NOMO-1 treated with dmso at 0.1 percent for 144 hours (cell line): ENCODE results near the gene TTLL6.
A peak's percentile ranks its signal among the peaks of the same experiment; 100 is the strongest.

ENCODE experiments used
- DNase-seq: peaks from one replicate; lab custom pipeline; 2025; ENCODE audit not compliant: unreplicated experiment; lab: John Stamatoyannopoulos, UW

TTLL6 gene

GRCh38 chr17:48738803-48739526 lies 78.1 kb downstream of the TTLL6 start:
- DNase-seq: no peak

- DNase-seq: no peak
Measured at GRCh38 chr17:48738424-48738802, 78.6 kb downstream of the TTLL6 start.

DNA sequence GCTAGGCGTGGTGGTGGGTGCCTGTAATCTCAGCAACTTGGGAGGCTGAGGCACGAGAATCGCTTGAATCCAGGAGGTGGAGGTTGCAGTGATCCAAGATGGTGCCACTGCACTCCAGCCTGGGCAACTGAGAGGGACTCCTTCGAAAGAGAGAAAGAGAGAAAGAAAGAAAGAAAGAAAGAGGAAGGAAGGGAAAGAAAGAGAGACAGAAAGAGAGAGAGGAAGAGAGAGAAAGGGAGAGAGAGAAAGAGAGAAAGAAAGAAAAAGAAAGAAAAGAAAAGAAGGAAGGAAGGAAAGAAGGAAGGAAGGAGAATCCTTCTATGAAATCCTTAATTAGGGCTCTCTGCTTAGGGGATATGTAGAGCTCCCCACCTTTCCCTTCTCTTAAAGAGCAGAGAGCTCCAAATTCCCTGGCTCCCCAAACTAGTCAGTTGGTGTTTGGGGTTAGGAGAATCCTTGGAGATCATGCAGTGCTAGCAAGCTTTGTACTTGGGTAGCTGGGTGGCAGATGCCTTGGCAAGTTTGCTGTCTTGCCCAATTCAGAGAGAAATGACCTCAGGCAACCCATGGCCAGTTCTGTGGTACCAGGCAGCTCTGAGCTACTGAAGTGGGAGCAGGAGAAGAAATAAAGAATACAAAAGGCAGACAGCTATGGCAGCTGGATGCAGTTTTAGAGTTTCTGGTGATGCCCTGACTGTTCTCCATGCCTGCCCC lies 79.5 kb downstream of the TTLL6 start:
- no peak for DNase-seq

GRCh38 chr17:48735062-48735351 lies 82.0 kb downstream of the TTLL6 start:
- no peak for DNase-seq

GRCh38 chr17:48734333-48735061 lies 82.5 kb downstream of the TTLL6 start:
- DNase-seq: no peak

GRCh38 chr17:48733632-48734328 lies 83.2 kb downstream of the TTLL6 start:
- no peak for DNase-seq

DNA sequence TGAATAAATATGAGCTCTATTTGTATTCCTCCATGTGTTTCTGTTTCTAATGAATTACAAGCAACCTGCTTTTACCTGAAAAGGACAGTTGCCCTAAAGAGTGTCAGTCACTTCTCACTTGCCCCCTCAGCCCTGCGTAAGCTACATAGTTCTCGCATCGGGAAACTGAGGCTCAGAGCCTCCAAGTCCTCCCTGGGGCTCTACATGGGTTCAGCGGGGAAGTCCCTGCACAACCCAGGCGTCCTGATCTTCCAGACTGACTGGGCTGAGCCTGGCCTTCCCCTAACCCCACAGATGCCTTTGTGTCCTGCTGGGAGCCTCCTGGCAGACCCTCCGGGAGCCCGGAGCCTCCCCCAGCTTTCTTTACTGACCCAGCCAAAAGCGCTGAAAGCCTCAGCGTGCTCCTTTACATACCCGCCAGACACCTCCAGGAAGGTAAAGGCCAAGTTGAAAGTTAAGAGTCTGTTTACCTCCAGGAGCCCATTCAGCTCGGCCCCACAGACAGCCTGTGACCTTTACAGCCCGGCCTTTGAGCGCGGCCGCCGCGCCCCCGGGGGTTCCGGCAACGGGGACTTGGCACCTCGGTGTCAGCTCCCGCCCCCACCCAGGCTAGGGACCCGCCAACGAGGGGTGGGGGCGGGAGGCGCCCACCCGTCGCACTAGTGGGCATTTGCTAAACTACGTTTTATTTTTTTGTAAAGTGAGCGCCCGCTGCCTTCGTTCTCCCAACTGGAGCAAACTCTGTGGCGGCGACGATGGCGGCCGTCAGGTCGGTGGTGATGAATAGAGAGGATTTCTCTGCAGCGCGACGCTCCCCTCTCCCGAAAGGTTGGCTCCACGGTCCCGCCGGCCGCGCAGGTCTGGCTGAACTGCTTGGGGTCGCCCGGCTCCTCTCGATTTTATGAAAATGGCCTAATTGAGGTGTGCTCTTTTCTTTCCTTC lies 84.1 kb downstream of the TTLL6 start:
- DNase-seq: no peak

- no peak for DNase-seq
Measured at GRCh38 chr17:48731355-48731754, 85.7 kb downstream of the TTLL6 start.

DNA sequence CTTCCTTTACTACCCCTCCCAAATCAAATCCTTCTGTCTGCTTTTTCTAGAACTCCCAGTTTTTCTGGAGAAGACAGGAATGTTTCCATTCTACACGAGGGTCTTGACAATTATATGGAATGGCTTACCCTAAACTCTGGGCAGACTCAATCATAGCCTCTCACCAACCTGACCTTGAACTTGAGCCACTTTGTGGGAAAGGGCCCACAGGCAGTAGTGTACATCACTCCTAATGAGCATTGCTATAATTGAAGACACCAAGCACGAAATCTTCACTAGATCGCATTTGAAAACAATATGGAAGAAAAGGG lies 86.8 kb downstream of the TTLL6 start:
- no peak for DNase-seq

DNA sequence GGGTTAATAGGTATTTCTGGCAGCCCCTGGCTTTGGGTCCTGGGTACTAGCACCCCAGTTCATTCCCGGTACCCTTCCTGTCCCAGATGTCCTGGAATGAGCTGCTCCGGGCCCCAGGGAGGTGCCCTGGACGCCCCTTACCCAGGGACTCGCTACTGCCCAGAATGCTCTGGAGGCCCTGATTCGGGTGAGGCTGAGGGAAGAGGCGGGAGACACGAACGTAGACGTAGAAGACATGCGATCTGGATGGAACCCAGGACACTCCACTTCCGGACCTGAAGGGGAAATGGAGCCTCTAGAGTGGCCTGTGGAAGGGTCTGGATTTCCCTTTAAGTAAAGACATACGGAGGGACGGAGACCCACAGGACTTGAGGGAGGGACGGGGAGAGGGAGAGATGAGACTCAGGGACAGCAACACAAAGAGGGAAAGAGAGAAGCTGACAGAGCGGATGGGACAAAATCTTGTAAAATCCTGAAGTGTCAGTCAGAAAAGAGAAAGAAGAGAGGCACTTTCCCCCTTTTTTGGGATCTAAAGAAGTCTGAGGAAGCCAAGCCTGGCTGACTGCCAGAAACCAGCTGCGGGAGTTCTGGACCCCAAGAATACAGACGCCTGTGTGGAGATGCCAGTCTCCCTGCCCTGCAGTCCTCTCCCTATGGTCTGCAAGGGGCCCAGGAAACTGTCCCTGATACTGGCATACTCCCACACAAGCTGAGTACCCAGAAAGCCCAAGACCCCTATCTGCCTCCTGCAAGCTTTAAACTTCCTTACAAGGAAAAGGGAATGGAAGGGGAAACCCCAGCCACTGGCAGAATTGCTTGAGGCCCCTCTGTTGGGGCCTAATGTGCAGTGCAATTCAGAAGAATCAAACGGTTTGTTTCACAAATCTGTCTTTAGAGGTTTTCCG lies 87.4 kb downstream of the TTLL6 start:
- DNase-seq: no peak

DNA sequence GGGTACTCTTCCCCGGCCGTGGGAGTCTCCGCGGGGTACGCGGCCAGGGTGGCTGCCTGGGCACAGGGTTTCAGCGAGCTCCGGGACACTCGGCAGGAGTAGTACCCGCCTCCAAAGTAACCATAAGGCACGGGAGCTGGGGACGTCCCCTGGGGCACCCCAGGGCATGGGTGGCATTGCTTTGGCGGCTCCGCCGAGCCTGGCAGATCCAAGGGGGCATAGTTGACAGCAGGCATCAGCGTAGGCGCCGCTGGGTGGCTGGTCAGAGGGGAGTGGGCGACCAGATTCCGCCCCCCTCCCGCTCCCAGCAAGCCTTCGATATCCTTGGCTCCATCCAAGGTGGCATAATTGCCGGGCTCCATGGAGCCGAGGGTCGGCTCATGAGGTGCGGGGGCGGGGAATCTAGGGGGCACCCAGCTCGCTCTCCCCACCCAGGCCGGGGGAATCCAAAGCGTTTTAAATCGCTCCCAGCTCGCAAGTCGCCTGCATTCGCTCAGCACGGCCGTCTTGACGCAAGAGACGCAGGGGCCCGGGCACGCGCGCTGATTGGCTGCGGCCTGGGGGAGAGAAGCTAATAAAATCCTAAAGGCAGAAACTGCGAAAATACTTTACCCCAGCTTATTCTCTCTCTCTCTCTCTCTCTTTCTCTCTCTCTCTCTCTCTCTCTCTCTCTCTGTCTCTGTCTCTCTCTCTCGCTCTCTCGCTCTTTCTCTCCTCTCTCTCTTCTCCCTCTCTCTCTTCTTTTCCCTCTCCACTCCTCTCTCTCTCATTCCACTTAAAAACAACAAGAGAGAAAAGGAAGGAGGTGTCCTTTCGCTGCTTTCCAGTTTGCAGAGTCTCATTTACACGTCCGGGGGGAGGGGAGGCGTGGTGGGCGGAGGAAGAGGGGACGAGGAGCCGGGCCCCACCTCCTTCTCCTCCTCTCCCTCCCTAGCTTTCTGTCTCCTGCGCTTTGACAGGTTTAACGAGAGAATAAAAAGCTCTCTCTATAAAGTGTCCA lies 88.5 kb downstream of the TTLL6 start, which contains the start of gene HOXB13:
Gene HOXB13, minus strand, starts transcription at position 519 of the 1,000 bp plus-strand sequence. Its CDS starts 157 bp downstream, at position 362.
- peak; percentile 47 for DNase-seq

- no peak for DNase-seq
Measured at GRCh38 chr17:48727415-48728175, 89.4 kb downstream of the TTLL6 start.

- no peak for DNase-seq
Measured at GRCh38 chr17:48726916-48727286, 90.1 kb downstream of the TTLL6 start.

DNA sequence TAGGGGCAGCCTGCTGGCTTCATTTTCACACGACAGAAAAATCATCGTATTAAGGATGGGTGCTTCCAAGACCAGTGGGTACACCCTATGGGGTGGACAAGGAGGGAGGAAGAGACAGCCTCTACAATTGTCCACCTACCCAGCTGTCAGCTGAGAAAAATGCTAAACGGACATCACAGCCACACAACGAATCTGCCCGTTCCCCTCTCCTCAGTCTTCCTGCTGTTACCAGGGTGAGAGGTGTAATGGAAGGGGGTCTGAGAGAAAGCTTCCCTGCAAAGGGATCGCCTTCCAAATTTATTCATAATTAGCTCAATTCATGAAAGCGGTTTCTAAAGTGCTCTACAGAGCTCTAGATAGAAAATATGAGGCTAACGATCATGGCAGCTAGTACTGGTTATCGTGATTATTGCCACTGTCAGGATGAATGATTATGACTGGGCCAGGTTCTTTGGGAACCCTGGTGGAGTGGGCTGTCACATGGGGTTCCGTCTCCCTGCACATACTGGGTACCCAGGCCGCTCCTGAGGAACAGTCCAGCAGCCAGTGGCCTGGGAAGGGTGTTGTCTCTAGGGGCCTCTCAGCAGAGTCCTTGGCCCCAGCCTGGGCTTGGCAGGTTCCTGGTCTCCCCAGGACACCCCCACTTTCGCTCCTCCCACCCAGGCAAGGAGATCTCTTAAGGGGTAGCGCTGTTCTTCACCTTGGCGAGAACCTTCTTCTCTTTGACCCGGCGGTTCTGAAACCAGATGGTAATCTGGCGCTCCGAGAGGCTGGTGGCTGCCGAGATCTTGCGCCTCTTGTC lies 90.7 kb downstream of the TTLL6 start:
- DNase-seq: no peak

DNA sequence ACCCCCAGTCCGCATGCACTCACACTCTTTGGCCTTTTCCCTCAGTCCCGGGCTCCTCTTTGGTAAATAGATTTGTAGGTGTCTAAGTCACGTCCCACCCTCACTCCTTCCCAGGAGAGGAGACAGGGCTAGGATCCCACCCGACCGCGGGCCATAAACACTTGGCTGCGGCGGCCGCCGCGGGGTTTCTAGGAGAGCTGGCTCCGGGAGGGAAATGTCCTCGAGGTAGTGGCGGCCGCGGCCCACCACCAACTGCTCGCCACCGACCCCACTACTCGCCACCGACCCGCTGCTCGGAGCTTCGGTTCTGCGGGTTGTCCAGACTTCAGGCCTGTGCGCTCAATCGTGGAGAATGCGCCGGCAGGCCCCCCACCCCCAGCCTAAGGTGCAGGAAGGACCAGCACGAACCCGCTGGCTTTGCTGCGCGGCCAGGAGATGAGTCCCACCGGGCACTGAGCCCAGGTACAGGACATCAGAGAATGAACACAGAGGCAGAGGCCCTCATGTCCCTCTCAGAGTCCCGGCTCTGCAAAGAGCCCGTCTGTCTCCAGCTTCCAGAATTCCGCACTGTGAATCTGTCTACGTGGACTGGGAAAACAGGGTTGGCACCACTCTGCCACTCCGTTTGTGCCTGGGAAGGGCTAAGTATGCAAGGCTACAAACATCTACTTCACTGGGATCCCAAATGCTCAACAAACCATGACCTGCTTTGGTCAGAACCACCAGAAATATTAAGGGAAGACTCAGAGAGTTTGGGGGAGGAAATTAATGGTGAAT lies 91.6 kb downstream of the TTLL6 start:
- DNase-seq: no peak

- no peak for DNase-seq
Measured at GRCh38 chr17:48725004-48725287, 92.1 kb downstream of the TTLL6 start.
